Spinal cord (tissue), 10 donors: ENCODE measurements around the gene SLC29A4. TPM values are rescaled to one million over a fixed set of nuclear protein-coding genes. Genes with fewer than 3 reads are reported as not detected.
A peak's percentile ranks its signal among the peaks of the same experiment; 100 is the strongest.
"Not testable (repeated sequence)": the region's sequence is repeated elsewhere in the genome, so short reads cannot be mapped to it uniquely, and the experiment has no call there.

Experiments
- DNase-seq, 6 donors: peaks; one replicate each; pipeline versions ENCODE4 v3.0.0 to v3.0.0-alpha.2; 2013 to 2015; ENCODE audit warnings: low spot score in 6 of 6, low read depth in 4 of 6
- H3K27ac ChIP-seq: one replicate; pipeline ENCODE4 v1.5.1; 2013; ENCODE audit warnings: low read depth, low read length, control low read depth
- H3K27me3 ChIP-seq: one replicate; pipeline ENCODE4 v1.6.1; 2013; ENCODE audit warnings: low read length; ENCODE audit not compliant: control insufficient read depth, insufficient read depth
- H3K36me3 ChIP-seq: one replicate; pipeline ENCODE4 v1.6.1; 2013; ENCODE audit warnings: low read length; ENCODE audit not compliant: control insufficient read depth, insufficient read depth
- H3K4me1 ChIP-seq: one replicate; pipeline ENCODE4 v1.6.1; 2013; ENCODE audit warnings: low read length; ENCODE audit not compliant: control insufficient read depth, insufficient read depth
- H3K4me3 ChIP-seq: one replicate; pipeline ENCODE4 v1.5.1; 2013; ENCODE audit warnings: low read depth, low read length, control low read depth
- H3K9me3 ChIP-seq: one replicate; pipeline ENCODE4 v1.6.1; 2013; ENCODE audit warnings: low read length; ENCODE audit not compliant: control insufficient read depth, insufficient read depth
- WGBS: methylation state at CpG from one replicate; pipeline ENCODE4 v1.1.5; 2013; ENCODE audit warnings: missing lambda C conversion rate; ENCODE audit not compliant: insufficient coverage; 5-methylcytosine and 5-hydroxymethylcytosine counted together
- polyA plus RNA-seq, 2 donors: library from polyadenylated mRNA; unstranded; fragments of 120-200 nt; gene quantifications; one replicate each; pipeline ENCODE4 v1.2.1, GENCODE V29; 2013; ENCODE audit not compliant: insufficient read length in 2 of 2
- total RNA-seq, 2 donors: library from RNA; depleted of rRNA in 1 of 2; stranded (reverse); fragments of 120-200 nt in 1 of 2; fragments of >200 nt in 1 of 2; gene quantifications; one replicate each; pipeline versions ENCODE4 v1.2.3 to v1.2.4, GENCODE V29; 2013 to 2014
- donor health status: healthy.

The SLC29A4 gene
- total and polyA plus RNA-seq, 4 donors = 7.7 to 59.8 (median 33.6) TPM

DNA sequence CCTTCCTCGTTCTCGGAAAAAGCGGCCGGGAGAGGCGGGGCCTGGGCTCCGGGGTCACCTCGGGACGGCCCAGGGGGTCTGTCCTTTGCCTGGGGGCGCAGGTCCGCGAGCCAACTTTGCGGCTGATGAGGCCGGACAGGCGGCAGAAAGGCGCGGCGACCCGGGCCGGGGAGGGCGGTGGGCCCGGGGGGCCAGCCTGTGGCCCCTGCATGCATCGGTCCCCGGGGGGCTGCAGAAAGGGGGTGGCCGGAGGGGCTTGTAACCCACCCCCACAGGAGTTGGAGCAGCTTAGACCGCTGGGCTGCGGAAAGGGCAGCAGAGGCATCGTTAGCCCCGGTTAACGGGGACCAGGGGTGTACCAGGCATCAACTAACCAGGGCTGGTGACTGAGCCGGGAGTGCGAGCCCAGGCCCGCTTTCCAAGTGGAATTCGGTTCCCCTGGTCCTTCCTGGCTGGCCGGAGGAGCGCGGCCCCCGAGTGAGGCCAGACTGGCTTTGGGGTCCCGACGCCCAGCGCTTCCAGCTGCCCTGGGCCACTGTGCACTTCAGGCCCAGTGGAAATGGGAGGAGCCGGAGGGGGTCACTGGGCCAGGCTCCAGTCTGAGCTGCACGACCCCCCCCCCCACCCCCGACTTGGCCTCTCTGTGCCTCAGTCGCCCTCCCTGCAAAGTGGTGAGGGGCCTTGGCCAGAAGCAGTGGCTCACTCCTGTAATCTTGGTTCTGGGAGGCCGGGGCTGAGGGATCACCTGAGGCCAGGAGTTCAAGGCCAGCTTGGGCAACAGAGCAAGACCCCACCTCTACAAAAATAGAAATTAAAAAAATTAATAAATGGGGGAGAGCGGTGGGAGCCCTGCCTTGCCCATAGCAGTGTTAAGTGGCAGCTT, 919 bp downstream of the SLC29A4 start:
- peaks cover 20% of the 10 kb centered on the region for H3K4me1 ChIP-seq
- H3K36me3 ChIP-seq = peaks cover 18% of the 10 kb centered on the region
- 3% methylated on average over 31 of the region's 46 CpGs for WGBS
- H3K27me3 ChIP-seq = no peaks in the 10 kb centered on the region
- DNase-seq = peak in 2 of 6 donors; percentile 35 to 40
- peak overlapping the region; percentile 35 for H3K4me3 ChIP-seq
- no peaks in the 10 kb centered on the region for H3K9me3 ChIP-seq
- H3K27ac ChIP-seq = no peak overlapping the region

DNA sequence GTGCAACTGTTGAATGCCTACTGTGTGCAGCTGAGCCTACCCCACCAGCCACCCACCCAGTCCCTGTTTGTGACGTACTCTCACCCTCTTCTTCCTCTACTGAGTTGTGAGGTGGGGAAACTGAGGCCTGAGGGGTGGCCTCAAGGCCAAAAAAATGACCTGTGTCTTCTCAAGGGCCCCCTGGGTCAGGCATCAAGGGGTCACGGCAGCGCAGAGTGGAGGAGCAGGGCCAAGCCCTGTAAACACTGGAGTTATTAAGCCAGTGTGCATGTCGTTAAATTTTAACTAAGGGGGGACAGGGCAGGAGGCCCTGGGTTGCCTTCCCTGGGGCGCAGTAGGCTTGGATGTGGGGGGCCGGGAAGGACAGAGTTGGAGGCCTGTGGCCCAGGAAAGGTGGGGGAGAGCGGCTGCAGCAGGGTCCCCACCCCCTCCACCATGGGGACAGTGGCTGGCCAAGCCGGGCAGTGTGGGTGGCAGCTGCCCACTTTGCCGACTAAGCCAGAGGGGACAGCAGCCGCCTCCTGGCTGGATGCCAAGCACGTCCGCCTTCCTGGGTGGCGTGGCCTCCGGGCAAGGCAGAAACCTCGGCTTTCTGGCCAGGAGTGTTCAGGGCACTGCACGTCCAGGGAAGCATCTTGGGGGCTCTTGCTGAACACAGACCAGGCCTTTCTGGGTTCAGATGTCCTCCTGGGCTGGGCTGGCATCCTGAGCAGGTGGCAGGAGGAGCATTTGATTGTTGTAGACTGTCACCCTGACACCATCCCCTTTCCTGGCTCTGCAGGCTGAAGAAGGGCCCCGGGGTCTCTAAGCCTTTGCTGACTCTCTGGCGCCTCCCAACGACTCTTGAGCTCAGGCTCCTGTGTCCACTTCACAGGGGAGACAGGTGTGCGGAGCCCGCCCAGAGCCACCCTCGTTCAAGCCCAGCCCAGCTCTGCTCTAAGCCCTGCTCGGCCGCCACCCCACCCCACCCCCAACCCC, 1.9 kb downstream of the SLC29A4 start:
- peak in 3 of 6 donors; percentile 49 to 83 (median 74) for DNase-seq
- Histone ChIP-seq H3K9me3 (no peaks in the 10 kb centered on the region), H3K27me3 (no peaks in the 10 kb centered on the region), H3K27ac (no peak overlapping the region), H3K4me3 (no peak overlapping the region), H3K4me1 (peaks cover 20% of the 10 kb centered on the region), H3K36me3 (peaks cover 27% of the 10 kb centered on the region)
- 16% methylated on average over 21 of the region's 24 CpGs for WGBS

DNA sequence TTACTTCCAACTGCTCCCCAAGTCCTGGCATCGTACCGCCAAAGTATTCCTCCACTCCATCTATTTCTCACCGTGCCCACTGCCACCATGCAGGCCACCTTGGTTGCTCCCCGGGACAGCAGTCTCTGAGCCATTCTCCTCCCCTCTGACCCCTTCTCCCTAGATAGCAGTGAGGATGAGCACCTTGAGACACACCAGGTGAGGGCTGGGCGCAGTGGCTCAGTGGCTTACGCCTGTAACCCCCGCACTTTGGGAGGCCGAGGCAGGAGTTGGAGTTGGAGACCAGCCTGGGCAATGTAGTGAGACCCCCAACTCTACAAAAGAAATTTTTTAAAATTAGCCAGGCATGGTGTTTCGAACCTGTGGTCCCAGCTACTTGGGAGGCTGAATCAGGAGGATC, 4.2 kb downstream of the SLC29A4 start:
- Histone ChIP-seq H3K4me3 (no peak overlapping the region), H3K36me3 (peaks cover 47% of the 10 kb centered on the region), H3K27ac (no peak overlapping the region), H3K27me3 (no peaks in the 10 kb centered on the region), H3K4me1 (peaks cover 20% of the 10 kb centered on the region), H3K9me3 (no peaks in the 10 kb centered on the region)
- 100% methylated on average over 5 of the region's 9 CpGs for WGBS
- DNase-seq = no peak

DNA sequence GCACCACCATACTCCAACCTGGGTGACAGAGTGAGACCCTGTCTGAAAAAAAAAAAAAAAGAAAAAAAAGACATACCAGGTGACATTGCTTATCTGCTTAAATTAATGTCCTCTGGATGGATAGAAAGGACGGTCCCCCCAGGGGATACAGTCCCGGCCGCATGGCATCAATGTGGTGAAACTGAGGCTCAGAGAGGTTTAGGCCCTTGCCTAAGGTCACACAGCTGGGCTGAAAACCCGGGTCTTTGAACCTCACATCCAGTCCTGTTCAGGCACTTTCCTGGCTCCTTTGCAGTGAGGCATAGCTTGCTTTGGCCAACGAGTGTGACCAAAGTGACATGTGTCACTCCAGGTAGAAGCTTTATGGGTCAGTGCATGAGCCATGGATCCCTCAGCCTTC, 4.6 kb downstream of the SLC29A4 start:
- not testable (repeated sequence) for H3K4me3 ChIP-seq, H3K9me3 ChIP-seq, H3K27ac ChIP-seq, DNase-seq, H3K27me3 ChIP-seq
- 87% methylated on average over 2 of the region's 5 CpGs for WGBS
- Histone ChIP-seq H3K4me1 (peaks cover 20% of the 10 kb centered on the region), H3K36me3 (peaks cover 49% of the 10 kb centered on the region)

DNA sequence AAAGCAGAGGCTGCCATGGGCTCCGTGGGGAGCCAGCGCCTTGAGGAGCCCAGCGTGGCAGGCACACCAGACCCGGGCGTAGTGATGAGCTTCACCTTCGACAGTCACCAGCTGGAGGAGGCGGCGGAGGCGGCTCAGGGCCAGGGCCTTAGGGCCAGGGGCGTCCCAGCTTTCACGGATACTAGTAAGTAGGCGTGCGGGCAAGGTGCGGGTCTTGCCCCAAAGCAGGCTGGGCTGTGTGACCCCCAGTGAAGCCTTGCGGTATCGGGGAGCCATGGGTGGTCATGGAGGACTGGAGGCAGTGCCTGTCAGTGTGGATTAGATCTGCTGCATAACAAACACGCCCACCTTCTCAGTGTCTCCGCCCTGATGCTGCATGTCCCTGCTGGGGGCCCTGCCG, 5.1 kb downstream of the SLC29A4 start:
- H3K4me3 ChIP-seq = no peak overlapping the region
- no peaks in the 10 kb centered on the region for H3K27me3 ChIP-seq
- no peak for DNase-seq
- no peaks in the 10 kb centered on the region for H3K9me3 ChIP-seq
- 94% methylated on average over 18 of the region's 19 CpGs for whole genome bisulfite sequencing
- peaks cover 20% of the 10 kb centered on the region for H3K4me1 ChIP-seq
- no peak overlapping the region for H3K27ac ChIP-seq
- peaks cover 49% of the 10 kb centered on the region for H3K36me3 ChIP-seq

DNA sequence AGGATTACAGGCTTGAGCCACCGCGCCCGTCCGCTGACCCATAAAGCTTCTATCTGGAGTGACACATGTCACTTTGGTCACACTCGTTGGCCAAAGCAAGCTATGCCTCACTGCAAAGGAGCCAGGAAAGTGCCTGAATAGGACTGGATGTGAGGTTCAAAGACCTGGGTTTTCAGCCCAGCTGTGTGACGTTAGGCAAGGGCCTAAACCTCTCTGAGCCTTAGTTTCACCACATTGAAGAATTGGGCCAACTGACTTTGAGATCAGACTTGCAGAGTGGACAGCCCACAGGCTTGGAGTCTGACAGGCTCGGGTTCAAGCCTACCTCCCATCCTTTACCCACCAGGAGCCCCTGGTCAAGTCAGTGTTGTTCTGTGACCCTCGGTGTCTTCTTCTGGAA, 5.8 kb downstream of the SLC29A4 start:
- 98% methylated on average over 4 of the region's 8 CpGs for WGBS

DNA sequence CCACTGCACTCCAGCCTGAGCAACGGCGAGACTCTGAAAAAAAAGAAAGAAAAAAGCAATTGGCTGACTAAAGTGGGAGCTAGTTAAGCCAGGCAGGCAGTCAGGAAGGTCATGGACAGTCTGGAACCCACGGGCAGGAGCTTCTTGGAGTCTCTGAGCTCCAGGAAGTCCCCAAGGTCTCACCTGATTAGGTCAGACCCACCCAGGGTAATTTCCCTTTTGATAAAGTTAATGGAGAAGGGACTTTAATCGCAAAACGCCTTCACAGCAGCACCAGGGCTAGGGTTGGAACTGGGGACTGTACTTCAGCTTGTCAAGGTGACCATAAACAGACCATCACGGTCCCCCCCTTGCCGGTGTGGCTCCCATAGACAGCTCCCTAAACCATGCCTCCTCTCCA, 6.6 kb downstream of the SLC29A4 start:
- Histone ChIP-seq H3K4me3 (no peak overlapping the region), H3K4me1 (peaks cover 11% of the 10 kb centered on the region), H3K9me3 (no peaks in the 10 kb centered on the region), H3K27ac (no peak overlapping the region), H3K36me3 (peaks cover 50% of the 10 kb centered on the region), H3K27me3 (no peaks in the 10 kb centered on the region)
- DNase-seq = no peak
- WGBS = 93% methylated on average over 7 of the region's 7 CpGs

More for the DNA sequence above, 5.8 kb downstream of the SLC29A4 start:
- not testable (repeated sequence) for H3K27ac ChIP-seq, H3K27me3 ChIP-seq, H3K9me3 ChIP-seq, H3K4me3 ChIP-seq, DNase-seq
- H3K4me1 ChIP-seq = peaks cover 19% of the 10 kb centered on the region
- H3K36me3 ChIP-seq = peaks cover 49% of the 10 kb centered on the region

DNA sequence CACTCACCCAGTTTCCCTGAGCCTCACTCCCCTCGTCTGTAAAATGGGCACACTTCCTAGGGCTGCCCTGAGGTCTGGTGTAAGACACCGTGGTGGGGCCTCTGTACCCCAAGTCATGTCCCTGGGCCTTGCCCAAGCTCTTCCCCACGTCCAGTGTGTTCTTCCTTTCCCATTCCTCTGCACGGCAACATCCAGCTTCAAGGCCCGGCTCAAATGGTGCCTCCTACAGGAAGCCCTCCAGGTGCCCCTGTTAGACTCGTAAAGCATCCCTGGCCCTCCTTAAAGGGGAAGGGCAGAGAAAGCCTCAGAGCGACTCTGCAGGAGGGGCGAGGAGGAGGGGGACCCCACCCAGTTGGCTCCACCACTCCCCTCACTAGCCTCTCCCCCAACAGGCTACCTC, 8.6 kb downstream of the SLC29A4 start:
- H3K36me3 ChIP-seq = peaks cover 69% of the 10 kb centered on the region
- 90% methylated on average over 8 of the region's 8 CpGs for WGBS

DNA sequence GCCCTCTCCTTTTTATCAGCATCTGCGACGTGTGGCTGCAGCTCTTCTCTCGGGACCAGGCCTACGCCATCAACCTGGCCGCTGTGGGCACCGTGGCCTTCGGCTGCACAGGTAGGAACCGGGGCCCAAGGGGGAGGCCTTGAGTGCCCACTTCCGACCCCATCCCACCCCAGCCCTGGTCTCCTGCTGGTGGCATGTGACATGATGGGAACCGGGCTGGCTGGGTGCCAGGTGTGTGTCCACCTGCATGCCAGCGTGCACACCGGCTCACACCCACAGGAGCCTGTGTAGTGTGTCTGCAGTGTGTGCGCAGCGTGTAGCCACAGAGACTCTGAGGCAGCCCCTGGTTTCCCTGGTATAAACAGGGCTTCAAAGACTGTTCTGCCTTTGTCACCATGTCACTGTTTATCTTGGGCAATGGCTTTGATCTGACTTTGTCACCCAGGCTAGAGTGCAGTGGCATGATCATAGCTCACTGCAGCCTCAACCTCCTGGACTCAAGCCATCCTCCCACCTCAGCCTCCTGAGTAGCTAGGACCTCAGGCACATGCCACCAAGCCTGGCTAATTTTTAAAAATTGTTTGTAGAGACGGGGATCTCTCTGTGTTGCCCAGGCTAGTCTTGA, 9.1 kb downstream of the SLC29A4 start:
- H3K9me3 ChIP-seq, H3K4me1 ChIP-seq, DNase-seq, H3K4me3 ChIP-seq, H3K27ac ChIP-seq, H3K27me3 ChIP-seq: not testable (repeated sequence)
- H3K36me3 ChIP-seq = peaks cover 65% of the 10 kb centered on the region
- WGBS = 75% methylated on average over 9 of the region's 15 CpGs

More for the DNA sequence above, 8.6 kb downstream of the SLC29A4 start:
- Histone ChIP-seq H3K4me1 (no peaks in the 10 kb centered on the region), H3K27ac (no peak overlapping the region), H3K9me3 (no peaks in the 10 kb centered on the region), H3K27me3 (no peaks in the 10 kb centered on the region), H3K4me3 (no peak overlapping the region)
- DNase-seq = no peak
